GM12878 (cell line): ENCODE measurements around the gene BSND. TPM values are rescaled to one million over a fixed set of nuclear protein-coding genes. Genes with fewer than 3 reads are reported as not detected.

Experiments
- ATAC-seq: fragments of 200-7000 bp; cut with Tn5 transposase; 3 replicates; pipeline ENCODE4 v1.9.1; 2020; ENCODE audit warnings: mild to moderate bottlenecking, moderate library complexity
- BruUV-seq: library from RNA; stranded (reverse); fragments of 400-500 nt; replicated peaks from 2 replicates; lab custom pipeline; 2021; lab: Mats Ljungman, UMichigan
- CTCF ChIA-PET: fragments of 300-600 bp; sonication (Branson Sonifier 250); formaldehyde crosslinking; extraction: SDS; loops from one replicate; lab custom pipeline; 2021; ENCODE audit warnings: inconsistent platforms; lab: Yijun Ruan, JAX
- POLR2A ChIA-PET: fragments of 350-600 bp; formaldehyde crosslinking; extraction: SDS; loops from one replicate; lab custom pipeline; 2021; ENCODE audit warnings: inconsistent platforms; lab: Charles Lee
- RAD21 ChIA-PET: fragments of 300-600 bp; sonication (Branson Sonifier 250); formaldehyde crosslinking; loops from one replicate; lab custom pipeline; 2023; ENCODE audit warnings: antibody characterized with exemption; ENCODE audit not compliant: unreplicated experiment; lab: Charles Lee
- SMC1A ChIA-PET: fragments of 300-600 bp; sonication (Branson Sonifier 250); formaldehyde crosslinking; loops from one replicate; lab custom pipeline; 2023; ENCODE audit not compliant: unreplicated experiment, uncharacterized antibody; lab: Charles Lee
- DNase-seq: peaks from one replicate; pipeline ENCODE4 v3.0.0-alpha.2; 2011; ENCODE audit warnings: low read depth, low spot score
- FAIRE-seq: peaks from 3 replicates; lab custom pipeline; 2011; peaks lifted over from hg19 to GRCh38; lab: Jason Lieb, UNC
- H2AFZ ChIP-seq: 2 replicates; pipeline ENCODE4 v1.6.0; 2011; ENCODE audit warnings: low read depth, low read length, control low read depth; ENCODE audit not compliant: control insufficient read depth
- H3K27ac ChIP-seq: 2 replicates; pipeline ENCODE4 v1.5.1; 2011; ENCODE audit warnings: control low read depth; ENCODE audit not compliant: control insufficient read depth, insufficient read depth
- H3K27me3 ChIP-seq, 2 experiments: replicated peaks in 1 of 2; 2 replicates each; pipeline versions ENCODE4 v1.6.0 to v1.6.1; 2011; ENCODE audit warnings: low read length in 1 of 2; ENCODE audit not compliant: control insufficient read depth in 2 of 2, insufficient read depth in 2 of 2
- H3K36me3 ChIP-seq, 2 experiments: 2 replicates each; pipeline ENCODE4 v1.5.1; 2011; ENCODE audit warnings: low read length in 1 of 2; ENCODE audit not compliant: control insufficient read depth in 2 of 2, insufficient read depth in 2 of 2
- H3K4me1 ChIP-seq: 2 replicates; pipeline ENCODE4 v1.6.1; 2011; ENCODE audit warnings: mild to moderate bottlenecking, low read length, moderate library complexity, mixed read lengths; ENCODE audit not compliant: control insufficient read depth, insufficient read depth
- H3K4me2 ChIP-seq: 2 replicates; pipeline ENCODE4 v1.6.0; 2011; ENCODE audit warnings: control low read depth; ENCODE audit not compliant: control insufficient read depth, insufficient read depth
- H3K4me3 ChIP-seq: fragments of 200-600 bp; sonication (generic); 2 replicates; pipeline ENCODE4 v1.5.1; 2016
- H3K79me2 ChIP-seq: 2 replicates; pipeline ENCODE4 v1.6.0; 2011; ENCODE audit warnings: low read length; ENCODE audit not compliant: control insufficient read depth, insufficient read depth
- H3K9ac ChIP-seq: 2 replicates; pipeline ENCODE4 v1.8.0; 2011; ENCODE audit warnings: low read length, control low read depth, mixed read lengths; ENCODE audit not compliant: control insufficient read depth, insufficient read depth
- H3K9me3 ChIP-seq: replicated peaks from 3 replicates; pipeline ENCODE4 v1.5.1; 2011; ENCODE audit warnings: mild to moderate bottlenecking, low read length; ENCODE audit not compliant: control insufficient read depth, insufficient read depth
- H4K20me1 ChIP-seq: 2 replicates; pipeline ENCODE4 v1.6.0; 2011; ENCODE audit not compliant: control insufficient read depth, insufficient read depth
- CEBPB ChIP-seq, 2 experiments: fragments of 150-350 bp in 1 of 2; IDR thresholded peaks; 2 replicates each; pipeline ENCODE4 v1.6.1; 2012 to 2014; ENCODE audit warnings: low read depth in 2 of 2, low read length in 2 of 2, borderline replicate concordance in 1 of 2, inconsistent platforms in 1 of 2
- EP300 ChIP-seq, 2 experiments: fragments of 150-350 bp in 1 of 2; IDR thresholded peaks; 2 replicates each; pipeline ENCODE4 v1.6.1; 2011 to 2012; ENCODE audit warnings: low read depth in 2 of 2, low read length in 2 of 2, borderline replicate concordance in 1 of 2, improper control_type of control experiment in 1 of 2, inconsistent platforms in 1 of 2; ENCODE audit not compliant: control insufficient read depth in 1 of 2
- MYC ChIP-seq: IDR thresholded peaks from 2 replicates; pipeline ENCODE4 v1.6.1; 2011; ENCODE audit warnings: mild to moderate bottlenecking, low read length, moderate library complexity, inconsistent platforms; ENCODE audit not compliant: insufficient read depth, insufficient replicate concordance, insufficient read length, severe bottlenecking
- PML ChIP-seq: IDR thresholded peaks from 2 replicates; pipeline ENCODE4 v1.6.1; 2012; ENCODE audit warnings: low read length, inconsistent platforms
- RFX5 ChIP-seq: IDR thresholded peaks from 2 replicates; pipeline ENCODE4 v1.6.1; 2011; ENCODE audit warnings: low read depth, low read length, improper control_type of control experiment
- WGBS: methylation state at CpG from one replicate; pipeline ENCODE4 v1.1.6; 2016; ENCODE audit warnings: low lambda C conversion rate; ENCODE audit not compliant: insufficient replicate concordance, insufficient coverage; ENCODE audit errors: missing lambda C conversion rate; 5-methylcytosine and 5-hydroxymethylcytosine counted together
- in situ Hi-C: fragments of 300-500 bp; cut with MboI; formaldehyde crosslinking; loops from 9 replicates; pipeline ENCODE4 v1.14.3; 2018; ENCODE audit warnings: mixed read lengths
- intact Hi-C: fragments of 100-400 bp; cut with micrococcal nuclease; formaldehyde crosslinking; loops from one replicate; pipeline ENCODE4 v1.14.2; 2022; ENCODE audit not compliant: unreplicated experiment
- polyA plus RNA-seq, 11 experiments: library from polyadenylated mRNA; depleted of rRNA in 4 of 11; unstranded in 6 of 11; stranded (reverse) in 5 of 11; fragments of >200 nt; fragmentation: Nextera tagmentation in 4 of 11; fragmentation: Illumina TruSeq in 1 of 11; extraction: Ambion mirVana in 4 of 11; extraction: Trizol in 1 of 11; gene quantifications; 1 replicate in 1 of 11; 2 replicates in 10 of 11; pipeline versions ENCODE4 v1.2.1 to v1.2.3, GENCODE V29; 2011 to 2016; ENCODE audit warnings: inconsistent platforms in 2 of 11, missing spikeins in 2 of 11, low read depth in 1 of 11
- total RNA-seq, 4 experiments: library from RNA; depleted of rRNA in 3 of 4; stranded (reverse); fragments of >200 nt in 3 of 4; fragmentation: Illumina TruSeq in 1 of 4; extraction: Trizol in 1 of 4; gene quantifications; 2 replicates each; pipeline versions ENCODE4 v1.2.1 to v1.2.3, GENCODE V29; 2013 to 2021
- TF ChIP-seq, protein P1 (sequence below): fragments of 450-650 bp; IDR thresholded peaks from 2 replicates; pipeline ENCODE4 v1.6.1; 2017; ENCODE audit warnings: mild to moderate bottlenecking, moderate library complexity
- TF ChIP-seq, protein P2 (sequence below): fragments of 450-650 bp; formaldehyde crosslinking; IDR thresholded peaks from 2 replicates; pipeline ENCODE4 v1.4.0; 2020; ENCODE audit warnings: mild to moderate bottlenecking, moderate library complexity

BSND gene
- total and polyA plus RNA-seq, 10 of the 15 experiments (the other 5 are each of a cell fraction or from before 2014, with no cell fraction given) = not detected

DNA sequence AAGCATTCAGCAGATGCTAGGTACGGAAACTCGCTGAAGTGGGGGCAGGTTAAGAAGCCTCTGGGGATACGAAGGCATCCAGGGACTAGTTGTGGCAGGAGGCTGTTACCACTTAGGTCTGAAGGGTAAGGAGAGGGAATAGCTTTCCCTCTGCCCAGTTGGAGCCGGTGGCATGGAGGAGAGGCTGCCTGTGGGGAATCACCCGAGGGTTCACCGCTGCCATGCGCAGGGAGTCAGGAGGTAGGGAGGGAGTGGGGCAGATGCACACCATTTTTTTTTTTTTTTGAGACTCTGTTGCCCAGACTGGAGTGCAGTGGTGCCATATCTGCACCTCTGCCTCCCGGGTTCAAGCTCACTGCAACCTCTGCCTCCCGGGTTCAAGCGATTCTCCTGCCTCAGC, 46.7 kb downstream of the BSND start (continued):
- TF ChIP-seq, protein P1, sequence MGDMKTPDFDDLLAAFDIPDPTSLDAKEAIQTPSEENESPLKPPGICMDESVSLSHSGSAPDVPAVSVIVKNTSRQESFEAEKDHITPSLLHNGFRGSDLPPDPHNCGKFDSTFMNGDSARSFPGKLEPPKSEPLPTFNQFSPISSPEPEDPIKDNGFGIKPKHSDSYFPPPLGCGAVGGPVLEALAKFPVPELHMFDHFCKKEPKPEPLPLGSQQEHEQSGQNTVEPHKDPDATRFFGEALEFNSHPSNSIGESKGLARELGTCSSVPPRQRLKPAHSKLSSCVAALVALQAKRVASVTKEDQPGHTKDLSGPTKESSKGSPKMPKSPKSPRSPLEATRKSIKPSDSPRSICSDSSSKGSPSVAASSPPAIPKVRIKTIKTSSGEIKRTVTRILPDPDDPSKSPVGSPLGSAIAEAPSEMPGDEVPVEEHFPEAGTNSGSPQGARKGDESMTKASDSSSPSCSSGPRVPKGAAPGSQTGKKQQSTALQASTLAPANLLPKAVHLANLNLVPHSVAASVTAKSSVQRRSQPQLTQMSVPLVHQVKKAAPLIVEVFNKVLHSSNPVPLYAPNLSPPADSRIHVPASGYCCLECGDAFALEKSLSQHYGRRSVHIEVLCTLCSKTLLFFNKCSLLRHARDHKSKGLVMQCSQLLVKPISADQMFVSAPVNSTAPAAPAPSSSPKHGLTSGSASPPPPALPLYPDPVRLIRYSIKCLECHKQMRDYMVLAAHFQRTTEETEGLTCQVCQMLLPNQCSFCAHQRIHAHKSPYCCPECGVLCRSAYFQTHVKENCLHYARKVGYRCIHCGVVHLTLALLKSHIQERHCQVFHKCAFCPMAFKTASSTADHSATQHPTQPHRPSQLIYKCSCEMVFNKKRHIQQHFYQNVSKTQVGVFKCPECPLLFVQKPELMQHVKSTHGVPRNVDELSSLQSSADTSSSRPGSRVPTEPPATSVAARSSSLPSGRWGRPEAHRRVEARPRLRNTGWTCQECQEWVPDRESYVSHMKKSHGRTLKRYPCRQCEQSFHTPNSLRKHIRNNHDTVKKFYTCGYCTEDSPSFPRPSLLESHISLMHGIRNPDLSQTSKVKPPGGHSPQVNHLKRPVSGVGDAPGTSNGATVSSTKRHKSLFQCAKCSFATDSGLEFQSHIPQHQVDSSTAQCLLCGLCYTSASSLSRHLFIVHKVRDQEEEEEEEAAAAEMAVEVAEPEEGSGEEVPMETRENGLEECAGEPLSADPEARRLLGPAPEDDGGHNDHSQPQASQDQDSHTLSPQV = no peak
- no peak for TF ChIP-seq RFX5
- no peak for TF ChIP-seq MYC

DNA sequence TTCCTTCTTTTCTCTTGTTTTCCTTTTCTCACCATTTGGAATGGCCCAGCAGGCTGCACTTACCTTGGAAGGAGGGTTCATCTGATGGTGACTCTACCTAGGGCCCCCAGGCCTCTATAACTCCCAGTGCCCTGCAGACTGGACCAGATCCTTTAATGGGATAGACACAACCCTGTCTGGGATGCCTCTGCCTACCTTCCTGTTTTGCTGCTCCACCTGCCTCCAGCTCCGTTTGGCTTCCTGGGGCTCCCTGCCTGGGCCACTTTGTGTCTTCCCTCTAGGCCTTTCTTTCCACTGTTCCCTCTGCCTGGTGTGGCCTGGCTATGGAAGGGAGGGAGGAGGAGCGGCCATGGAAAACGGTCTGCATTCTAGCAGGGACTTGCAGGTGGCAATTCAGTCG, 48.1 kb downstream of the BSND start:
- no peaks in the 10 kb centered on the region for H4K20me1 ChIP-seq
- ChIA-PET RAD21 (no interaction called here), CTCF (no interaction called here), SMC1A (no interaction called here), POLR2A (no interaction called here)
- no peaks in the 10 kb centered on the region for H3K36me3 ChIP-seq
- intact Hi-C loops (no loop called here), in situ Hi-C loops (no loop called here)
- no peak overlapping the region for H3K27ac ChIP-seq
- no peak overlapping the region for H3K4me2 ChIP-seq
- no peaks in the 10 kb centered on the region for H3K4me1 ChIP-seq
- no peaks in the 10 kb centered on the region for H3K79me2 ChIP-seq
- BruUV-seq = no TSS peak
- no peaks in the 10 kb centered on the region for H3K9me3 ChIP-seq
- TF ChIP-seq, protein P2, sequence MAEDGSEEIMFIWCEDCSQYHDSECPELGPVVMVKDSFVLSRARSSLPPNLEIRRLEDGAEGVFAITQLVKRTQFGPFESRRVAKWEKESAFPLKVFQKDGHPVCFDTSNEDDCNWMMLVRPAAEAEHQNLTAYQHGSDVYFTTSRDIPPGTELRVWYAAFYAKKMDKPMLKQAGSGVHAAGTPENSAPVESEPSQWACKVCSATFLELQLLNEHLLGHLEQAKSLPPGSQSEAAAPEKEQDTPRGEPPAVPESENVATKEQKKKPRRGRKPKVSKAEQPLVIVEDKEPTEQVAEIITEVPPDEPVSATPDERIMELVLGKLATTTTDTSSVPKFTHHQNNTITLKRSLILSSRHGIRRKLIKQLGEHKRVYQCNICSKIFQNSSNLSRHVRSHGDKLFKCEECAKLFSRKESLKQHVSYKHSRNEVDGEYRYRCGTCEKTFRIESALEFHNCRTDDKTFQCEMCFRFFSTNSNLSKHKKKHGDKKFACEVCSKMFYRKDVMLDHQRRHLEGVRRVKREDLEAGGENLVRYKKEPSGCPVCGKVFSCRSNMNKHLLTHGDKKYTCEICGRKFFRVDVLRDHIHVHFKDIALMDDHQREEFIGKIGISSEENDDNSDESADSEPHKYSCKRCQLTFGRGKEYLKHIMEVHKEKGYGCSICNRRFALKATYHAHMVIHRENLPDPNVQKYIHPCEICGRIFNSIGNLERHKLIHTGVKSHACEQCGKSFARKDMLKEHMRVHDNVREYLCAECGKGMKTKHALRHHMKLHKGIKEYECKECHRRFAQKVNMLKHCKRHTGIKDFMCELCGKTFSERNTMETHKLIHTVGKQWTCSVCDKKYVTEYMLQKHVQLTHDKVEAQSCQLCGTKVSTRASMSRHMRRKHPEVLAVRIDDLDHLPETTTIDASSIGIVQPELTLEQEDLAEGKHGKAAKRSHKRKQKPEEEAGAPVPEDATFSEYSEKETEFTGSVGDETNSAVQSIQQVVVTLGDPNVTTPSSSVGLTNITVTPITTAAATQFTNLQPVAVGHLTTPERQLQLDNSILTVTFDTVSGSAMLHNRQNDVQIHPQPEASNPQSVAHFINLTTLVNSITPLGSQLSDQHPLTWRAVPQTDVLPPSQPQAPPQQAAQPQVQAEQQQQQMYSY (CRISPR knock-in tag) = no peak
- TF ChIP-seq PML (no peak), CEBPB (IDR thresholded peaks at IDR 0.05; ENCODE audit: borderline replicate concordance in 1 of 2, low read depth in 2 of 2, low read length in 2 of 2) (no peak), EP300 (IDR thresholded peaks at IDR 0.05; ENCODE audit: borderline replicate concordance in 1 of 2, control insufficient read depth in 1 of 2, low read depth in 2 of 2, low read length in 2 of 2) (no peak)
- no peak for FAIRE-seq
- H3K9ac ChIP-seq = no peak overlapping the region
- peaks cover 5 to 7% of the 10 kb centered on the region in 2 experiments for H3K27me3 ChIP-seq
- H3K4me3 ChIP-seq = no peak overlapping the region
- no peak overlapping the region for H2AFZ ChIP-seq
- 11% methylated on average over 4 of the region's 4 CpGs for WGBS
- DNase-seq = no peak
- ATAC-seq = no peak
